Occipital lobe (tissue), 2 donors: ENCODE data around the gene H6PD. TPM values are rescaled to one million over a fixed set of nuclear protein-coding genes. Genes with fewer than 3 reads are reported as not detected.

Experiments
- DNase-seq: peaks from one replicate; lab custom pipeline; 2025; lab: John Stamatoyannopoulos, UW
- total RNA-seq: library from RNA; depleted of rRNA; stranded (reverse); fragments of >200 nt; gene quantifications from one replicate; pipeline ENCODE4 v1.2.3, GENCODE V29; 2014

The H6PD gene, protein sequence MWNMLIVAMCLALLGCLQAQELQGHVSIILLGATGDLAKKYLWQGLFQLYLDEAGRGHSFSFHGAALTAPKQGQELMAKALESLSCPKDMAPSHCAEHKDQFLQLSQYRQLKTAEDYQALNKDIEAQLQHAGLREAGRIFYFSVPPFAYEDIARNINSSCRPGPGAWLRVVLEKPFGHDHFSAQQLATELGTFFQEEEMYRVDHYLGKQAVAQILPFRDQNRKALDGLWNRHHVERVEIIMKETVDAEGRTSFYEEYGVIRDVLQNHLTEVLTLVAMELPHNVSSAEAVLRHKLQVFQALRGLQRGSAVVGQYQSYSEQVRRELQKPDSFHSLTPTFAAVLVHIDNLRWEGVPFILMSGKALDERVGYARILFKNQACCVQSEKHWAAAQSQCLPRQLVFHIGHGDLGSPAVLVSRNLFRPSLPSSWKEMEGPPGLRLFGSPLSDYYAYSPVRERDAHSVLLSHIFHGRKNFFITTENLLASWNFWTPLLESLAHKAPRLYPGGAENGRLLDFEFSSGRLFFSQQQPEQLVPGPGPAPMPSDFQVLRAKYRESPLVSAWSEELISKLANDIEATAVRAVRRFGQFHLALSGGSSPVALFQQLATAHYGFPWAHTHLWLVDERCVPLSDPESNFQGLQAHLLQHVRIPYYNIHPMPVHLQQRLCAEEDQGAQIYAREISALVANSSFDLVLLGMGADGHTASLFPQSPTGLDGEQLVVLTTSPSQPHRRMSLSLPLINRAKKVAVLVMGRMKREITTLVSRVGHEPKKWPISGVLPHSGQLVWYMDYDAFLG
- total RNA-seq = 6.2 TPM

DNA sequence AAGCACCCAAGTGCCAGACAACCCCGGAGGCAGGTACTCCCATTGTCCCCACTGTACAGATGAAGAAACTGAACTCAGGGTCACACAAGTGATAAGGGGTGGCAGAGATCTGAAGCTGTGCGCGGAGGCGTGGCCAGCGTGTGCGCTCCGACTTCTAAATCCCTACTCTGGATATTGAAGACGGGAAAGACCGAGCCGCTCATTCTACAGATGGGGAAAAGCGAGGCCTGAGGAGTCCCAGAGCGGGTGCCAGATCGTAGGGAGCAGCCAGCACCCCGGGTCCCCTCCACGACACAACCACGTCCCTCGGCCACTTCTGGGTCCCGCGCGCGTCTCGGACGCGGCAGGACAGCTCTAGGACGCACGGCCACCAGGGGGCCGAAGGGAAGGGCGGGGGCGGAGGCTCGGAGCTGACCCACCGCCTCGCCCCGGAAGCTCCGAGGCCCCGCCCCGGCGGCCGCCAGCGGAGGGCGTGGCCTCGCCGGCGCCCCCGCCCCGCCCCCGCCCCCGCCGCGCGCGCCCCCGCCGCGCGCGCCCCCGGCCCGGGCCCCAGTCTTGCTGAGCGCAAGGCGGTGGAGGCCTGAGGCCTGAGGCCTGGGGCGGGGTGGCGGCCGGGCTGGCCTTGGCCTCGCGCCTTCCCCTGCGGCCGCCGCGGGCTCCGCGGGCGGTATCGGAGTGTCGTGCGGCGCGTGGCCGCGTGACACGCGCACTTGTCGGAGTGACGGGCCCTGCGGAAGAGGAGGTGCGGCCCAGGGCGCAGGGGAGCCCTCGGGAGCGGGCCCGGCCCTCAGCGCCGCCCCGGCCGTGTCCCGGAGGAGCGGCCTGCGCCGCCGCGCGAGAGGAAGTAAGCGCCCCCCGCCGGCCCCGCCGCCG lies at the start of gene H6PD:
Gene H6PD, plus strand, starts transcription at position 552 of the 873 bp plus-strand sequence. CDS start 10,161 bp downstream, outside the sequence.
- DNase-seq = peak; percentile 70

DNA sequence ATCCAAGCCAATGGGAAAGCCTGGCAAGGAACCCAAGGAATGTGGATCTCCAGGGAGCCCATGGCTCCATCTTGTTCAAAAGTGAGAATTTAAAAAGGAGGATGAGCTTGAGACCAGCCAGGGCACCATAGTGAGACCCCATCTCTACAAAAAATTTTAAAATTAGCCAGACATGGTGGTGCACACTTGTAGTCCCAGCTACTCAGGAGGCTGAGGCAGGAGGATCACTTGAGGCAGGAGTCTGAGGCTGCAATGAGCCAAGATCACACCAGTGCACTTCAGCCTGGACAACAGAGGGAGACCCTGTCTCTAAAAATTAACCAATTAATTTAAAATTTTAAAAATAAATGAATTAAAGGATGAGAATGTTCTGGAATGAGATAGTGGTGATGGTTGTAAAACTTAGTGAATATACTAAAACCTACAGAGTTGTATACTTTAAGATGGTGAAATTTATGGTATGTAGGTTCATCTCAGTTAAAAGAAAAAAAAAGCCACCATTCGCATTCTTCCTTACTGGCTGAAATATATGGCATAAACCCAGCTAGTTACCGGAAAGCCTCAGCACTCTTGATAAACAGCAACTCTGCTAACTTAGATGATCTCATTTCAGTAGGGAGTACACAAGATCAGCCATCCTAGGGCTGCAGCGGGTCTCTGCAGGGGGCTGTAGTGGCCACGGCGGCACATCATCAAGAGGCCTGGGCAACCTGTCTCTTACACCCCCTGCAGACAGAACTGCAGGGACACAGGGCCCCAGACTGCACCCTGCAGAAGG lies 48.3 kb upstream of the H6PD start:
- no peak for DNase-seq

DNA sequence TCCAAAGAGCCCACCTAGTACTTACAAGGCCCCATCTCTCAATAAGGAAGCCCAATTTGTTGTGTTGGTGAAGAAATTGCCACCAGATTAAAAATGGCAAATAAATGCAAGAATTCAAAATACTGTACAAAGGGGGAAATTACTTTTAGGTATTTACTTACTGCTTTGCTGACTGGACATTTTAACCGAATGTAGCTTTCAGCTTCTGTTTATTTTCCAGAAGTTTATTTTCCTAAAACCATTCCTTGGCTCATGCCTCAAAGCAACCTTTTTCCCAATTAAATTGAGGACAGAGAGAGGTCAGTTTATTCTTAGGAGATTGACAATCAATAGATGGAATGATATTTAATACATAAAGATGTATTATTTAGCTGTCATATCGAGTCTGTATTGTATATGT lies 47.6 kb upstream of the H6PD start:
- DNase-seq = no peak

DNA sequence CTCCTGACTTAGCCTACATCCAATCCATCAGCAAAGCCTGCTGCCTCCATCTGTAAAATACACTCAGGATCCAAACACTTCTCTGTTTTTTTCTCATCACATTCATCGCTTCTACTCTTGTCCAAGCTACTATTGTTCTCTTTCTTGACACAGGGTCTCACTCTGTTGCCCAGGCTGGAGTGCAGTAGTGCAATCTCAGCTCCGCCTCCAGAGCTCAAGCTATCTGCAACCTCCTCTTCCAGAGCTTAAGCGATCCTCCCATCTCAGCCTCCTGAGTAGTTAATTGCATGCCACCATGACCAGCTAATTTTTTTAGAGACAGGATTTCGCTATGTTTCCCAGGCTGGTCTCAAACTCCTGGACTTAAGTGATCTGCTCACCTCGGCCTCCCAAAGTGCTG lies 44.3 kb upstream of the H6PD start:
- DNase-seq = no peak

DNA sequence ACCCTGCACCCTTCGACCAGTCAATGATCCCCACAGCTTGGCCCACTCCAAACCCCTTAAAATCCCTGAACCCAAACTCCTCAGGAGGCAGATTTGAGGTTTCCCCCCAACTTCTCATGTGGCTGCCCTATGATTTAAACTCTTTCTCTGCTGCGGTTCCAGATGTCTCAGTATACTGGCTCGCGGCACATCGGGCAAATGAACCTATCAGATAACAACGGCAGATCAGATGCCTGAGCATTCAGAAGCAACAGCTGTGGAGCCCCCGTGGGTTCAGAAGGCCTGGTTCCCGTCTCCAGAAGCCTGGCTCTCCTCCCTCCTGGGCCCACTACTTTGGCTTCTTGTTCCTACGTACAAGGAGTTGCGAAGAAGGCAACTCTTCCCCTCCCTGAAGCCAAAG lies 43.3 kb upstream of the H6PD start:
- DNase-seq = no peak

DNA sequence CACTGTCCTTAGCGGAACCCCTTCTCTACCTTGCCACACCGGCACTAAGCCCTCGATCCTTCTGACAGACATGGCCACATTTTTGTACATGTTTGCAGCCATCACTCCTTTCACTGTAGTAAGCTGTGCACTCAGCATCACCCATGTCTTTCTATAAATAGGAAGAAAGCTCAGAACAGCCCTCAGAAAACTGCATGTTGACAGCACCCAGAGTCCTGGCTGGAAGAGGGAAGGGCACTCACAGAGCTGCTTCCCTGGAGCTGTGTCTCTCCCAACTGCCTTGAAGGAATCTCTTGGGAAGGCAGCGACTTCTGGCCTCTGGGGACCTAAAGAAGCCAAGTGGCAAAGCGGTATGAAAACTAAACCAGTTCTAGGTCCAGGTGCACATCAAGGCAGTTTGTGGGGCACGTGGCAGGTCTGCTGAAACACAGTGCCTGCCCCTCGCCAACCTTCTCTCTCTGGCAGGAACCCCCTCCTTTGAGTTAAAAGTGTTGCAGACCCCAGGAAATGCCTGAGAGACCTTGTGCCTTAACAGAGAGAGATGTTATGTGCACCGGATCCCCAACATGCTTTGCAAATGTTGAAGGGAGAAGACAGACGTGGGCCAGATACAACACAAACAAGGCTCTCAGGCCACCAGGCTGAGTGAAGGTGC lies 41.9 kb upstream of the H6PD start:
- no peak for DNase-seq

DNA sequence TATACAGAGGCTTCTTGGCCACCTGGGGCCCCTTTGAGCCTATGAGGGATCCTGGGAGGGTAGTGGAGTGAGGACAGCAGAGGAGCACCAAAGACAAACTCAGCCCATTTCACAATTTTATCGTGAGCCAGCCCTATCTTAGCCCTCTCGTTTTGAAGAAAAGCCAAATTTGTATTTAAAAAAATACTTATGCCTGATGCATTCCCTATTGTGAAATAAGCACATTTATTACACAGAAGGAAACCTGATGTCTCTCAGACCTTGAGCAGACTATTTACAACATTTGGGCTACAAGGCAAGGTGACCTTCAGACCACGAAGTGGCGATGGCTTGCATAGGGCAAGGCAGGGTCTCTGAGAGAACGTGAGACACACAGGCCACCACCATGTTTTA lies 41.3 kb upstream of the H6PD start:
- no peak for DNase-seq

DNA sequence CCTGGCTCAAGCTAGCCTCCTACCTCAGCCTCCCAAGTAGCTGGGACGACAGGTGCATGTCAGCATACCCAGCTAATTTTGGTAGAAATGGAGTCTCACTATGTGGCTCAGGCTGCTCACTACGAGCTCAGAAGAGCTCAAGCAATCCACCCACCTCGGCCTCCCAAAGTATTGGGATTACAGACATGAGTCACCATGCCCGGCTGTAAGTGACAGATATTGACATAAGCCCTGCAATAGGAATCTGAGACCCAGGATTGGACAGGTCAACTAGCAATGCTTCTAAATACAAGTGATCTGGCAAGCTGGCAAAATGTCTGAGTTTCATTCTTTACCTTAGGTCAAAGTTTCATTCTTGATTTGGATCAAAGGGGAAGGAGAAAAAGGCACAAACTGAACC lies 40.5 kb upstream of the H6PD start:
- no peak for DNase-seq

DNA sequence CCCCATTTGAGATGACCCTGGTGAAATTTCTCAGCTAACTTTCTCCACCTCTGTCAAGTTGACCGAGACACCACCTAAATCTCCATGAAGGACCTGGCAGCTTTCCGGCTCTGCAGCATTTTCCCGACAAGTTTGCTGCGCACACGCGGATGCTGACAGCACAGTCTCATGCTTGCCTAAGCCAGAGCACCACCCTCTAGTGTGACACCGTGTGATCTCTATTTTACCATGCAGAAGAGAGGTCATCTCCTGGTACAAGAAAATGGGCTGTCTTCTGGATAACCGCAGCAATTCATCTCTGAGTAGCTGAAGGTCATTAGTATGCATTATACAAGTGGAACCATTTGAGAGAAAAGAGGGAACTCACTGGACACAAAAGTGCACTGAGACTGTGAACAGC lies 38.9 kb upstream of the H6PD start:
- no peak for DNase-seq

DNA sequence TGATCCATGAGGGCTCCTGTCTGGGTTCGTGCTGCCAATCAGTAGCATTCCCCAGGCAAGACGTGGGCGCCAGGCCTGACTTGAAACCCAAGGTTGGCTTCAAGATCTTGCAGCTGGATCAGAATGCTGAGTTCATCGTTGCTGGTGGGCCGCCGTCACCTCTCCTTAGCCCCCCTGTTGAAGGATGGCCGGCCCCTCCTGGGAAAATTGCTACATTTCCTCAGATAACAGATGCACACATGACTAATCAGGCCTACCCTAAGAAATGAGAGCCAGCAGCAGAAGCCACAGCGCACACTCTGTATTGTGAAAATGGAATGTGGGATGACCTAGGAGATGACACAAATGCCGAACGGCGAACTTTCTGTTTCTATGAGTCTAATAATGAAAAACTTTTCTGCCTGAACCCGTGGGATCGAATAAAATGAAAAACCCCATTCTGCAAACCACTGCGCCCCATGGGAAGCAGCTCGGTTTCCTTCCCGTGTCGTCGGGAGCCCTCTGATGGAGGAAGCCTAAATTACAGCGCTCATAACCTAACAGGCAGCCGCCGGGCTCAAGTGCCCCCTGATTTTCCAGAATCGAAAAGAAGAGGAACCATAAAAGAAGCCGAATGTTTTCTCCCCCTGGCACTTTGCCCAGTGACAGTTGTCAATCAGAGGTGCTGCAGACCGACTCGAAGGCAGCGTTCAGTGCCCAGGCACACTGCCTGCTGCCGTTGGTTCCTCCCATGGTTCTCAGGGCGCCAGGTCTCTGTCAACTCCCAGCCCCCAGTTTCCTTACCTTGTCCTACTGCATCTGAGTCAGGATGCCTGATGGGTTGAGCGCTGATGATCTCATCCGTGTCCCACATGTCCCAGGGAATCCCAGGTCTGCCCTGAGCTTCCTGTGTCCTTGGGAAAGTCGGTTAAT lies 38.2 kb upstream of the H6PD start:
- peak; percentile 48 for DNase-seq

DNA sequence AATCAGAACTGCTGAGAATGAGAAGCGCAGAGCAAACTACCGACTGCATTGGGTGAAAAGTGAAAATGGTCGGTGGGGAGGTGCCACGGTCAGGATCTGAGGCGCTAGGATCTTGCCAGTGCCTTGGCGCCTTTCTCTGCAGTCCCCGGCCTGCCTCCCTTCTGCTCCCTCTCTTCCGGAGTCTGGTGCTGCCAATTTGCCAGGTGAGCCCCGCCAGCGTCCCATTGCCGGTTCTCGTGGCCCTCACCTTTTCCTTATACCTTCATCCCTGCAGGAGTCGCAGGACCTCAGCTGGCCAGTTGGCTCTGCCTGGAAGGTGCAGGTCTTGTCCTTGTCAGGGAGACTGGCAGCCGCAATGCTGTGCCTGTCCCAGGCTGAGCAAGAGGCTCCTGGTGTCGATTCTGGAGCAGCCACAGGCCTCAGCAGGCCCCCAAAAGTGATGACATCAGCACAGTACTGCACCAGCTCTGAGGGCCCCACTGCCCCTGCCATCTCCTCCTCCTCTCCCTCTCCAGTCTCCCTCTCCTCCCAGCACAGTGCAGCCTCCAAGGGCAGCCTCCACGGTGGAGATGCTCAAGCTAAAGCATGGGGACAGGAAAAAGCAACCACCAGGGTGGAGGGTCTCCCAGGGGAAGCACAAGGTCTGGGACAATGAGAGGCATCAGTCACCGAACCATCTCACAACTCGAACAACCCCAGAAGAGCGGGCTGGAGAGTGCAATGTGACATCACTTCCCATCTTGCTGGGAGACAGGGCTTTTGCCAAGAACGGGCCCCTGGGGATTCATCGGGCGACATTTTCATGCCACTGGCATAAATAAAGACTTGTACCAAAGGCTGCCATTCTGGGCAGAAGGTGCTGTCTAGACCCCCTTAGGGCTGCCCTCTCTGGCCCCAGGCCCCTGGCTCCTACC lies 37.1 kb upstream of the H6PD start:
- DNase-seq = no peak

DNA sequence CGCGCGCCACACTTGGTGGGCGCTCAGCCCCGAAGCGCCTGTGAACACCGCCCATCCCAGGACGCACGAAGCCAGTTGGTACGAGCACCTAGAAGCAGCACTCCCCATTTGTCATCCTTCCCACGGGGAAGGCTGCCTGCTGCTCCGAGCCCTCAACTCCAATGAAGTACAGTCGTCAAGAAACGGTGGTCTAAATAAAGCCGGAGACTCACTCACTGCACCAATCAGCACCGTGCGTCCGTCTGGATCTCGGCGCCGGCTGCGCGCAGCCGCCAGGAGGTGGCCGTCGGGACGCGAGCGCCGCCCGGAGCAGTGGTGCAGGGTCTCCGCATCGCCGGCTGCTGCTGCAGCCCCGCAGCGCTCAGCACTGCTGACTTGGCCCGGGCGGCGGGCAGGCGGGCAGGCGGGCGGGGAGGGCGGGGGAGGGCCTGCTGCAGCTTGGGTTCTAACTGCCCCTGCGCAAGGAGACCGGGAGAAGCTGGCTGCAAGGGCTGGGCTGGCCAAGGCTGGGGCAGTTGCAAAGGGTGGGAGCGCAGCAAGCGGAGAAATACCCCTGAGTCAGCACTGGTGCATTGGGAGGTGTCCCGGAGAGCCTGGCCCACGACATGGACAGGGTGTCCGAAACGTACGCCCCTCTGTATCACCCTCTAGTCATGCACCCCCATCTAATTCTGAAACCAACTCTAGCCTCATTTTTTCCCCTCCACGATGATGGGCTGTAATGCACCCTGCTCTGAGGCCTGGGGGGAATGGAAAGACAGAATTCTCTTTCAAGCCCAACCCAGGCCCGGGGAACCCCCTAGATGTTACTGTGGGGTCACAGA lies 35.8 kb upstream of the H6PD start:
- peak; percentile 45 for DNase-seq

DNA sequence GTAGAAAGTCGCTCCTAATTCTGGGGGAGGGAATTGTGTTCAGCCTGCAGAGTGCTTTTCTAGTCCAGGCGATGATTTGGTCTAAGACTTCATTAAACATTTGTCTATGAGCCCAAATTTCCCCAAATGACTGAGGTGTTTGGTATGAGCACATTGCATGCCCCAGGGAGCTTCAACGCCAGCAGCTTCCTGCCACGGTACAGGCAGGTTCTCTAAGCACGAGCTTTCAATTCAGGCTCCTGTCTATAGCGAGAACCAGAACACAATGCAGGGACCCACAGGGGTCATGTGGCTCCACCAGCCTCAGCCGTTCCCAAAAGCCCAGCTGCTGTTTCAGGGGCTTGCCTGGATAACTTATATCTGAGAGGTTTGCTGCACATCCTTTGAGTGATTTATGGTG lies 34.1 kb upstream of the H6PD start:
- DNase-seq = no peak

DNA sequence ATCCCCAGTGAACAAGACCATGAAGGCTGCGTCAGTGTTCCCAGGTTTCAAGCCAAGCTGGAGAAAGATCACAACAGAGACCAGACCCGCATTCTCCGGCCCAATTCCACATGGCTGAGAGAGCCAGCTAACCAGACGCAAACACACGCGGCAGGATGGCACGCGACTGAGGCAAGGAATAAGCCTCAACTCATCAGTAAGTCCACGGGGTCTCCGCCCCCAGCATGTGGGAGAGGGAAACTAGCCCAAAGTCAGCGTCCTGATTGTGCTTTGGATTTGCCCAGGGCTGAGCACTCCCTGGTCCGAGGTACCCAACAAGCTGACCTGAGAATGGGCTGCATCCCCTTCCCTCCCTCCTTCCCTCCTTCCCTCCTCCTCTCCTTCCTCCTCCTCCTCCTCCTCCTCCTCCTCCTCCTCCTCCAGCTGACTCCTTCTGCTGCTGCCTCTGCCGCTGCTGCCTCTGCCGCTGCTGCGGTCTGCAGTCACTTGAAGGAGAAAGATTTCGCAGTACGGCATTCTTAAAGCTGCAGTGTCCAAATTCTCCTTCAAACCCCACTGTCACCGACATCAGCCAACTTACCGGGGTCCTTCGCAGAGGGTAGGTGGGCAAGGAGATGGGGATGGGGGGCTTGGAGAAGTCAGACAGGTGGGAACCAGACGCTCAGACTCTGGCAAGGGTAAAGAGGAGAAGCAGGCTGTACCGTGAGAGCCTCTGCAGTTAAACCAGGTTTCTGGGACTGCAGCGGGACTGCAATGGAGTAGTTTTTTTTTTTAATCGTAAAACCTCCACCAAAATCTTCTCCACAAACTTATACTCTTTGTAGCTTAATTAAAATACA lies 33.0 kb upstream of the H6PD start:
- peak; percentile 66 for DNase-seq

DNA sequence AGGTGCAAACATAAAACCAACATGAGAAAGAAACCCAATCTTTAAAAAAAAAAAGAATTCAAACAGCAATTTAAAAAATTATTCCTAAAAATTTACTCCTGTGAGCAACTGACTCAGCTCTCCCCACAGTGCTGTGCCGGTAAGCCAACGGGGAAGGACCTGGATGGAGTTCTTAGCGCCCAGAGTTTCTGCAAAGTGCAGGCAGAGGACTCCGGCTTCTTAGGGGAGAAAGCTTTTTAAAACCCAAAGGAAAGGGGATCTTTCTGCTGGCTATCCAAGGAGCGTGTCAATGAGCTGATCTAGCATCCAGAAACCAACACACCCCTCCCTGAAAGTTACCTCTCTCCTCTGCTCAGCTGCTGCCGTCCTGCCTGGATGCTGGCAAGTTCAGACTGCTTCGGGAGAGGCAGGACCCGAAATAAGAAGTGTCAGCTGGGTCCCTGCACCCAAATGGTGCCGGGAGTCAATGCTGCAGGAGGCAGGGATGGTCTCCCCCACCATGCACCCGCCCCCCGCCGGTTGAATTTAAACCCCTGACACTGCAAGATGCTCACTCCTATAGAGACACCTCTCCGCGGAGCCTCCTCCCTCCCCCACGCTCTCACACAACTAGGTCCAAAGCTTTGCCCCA lies 32.2 kb upstream of the H6PD start:
- no peak for DNase-seq

DNA sequence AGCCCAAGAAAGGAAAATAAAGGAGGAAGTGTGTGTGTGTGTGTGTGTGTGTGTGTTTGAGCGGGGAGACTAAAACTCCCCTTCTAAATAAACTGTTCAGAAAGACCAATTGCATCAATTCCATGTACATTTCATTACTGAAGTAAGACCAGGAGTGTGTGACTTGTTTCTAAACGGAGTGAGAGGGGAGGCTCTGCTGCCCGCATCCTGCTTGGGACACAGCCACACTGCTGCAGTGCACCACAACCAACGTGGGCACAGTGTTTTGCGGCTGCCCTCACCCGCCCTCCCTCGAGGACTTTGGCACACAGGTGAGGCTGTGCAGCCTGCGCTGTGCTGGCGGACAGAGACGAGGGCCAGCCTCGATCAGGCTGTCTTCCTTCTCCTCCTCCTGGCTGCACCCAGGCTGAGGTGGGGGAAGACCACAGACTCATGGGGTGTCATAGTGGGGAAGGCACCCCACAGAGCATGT lies 31.0 kb upstream of the H6PD start:
- no peak for DNase-seq
